IMR-90 (cell line): ENCODE data around the gene C19orf25. TPM values are rescaled to one million over a fixed set of nuclear protein-coding genes. Genes with fewer than 3 reads are reported as not detected.

Experiments
- ATAC-seq: fragments of 200-7000 bp; cut with Tn5 transposase; 2 replicates; pipeline ENCODE4 v1.9.1; 2020; ENCODE audit warnings: low read depth, mild to moderate bottlenecking, moderate library complexity
- BruUV-seq: library from RNA; stranded (reverse); fragments of 400-500 nt; replicated peaks from 2 replicates; lab custom pipeline; 2021; lab: Mats Ljungman, UMichigan
- CTCF ChIA-PET: fragments of 300-600 bp; formaldehyde crosslinking; extraction: SDS; loops from one replicate; lab custom pipeline; 2021; ENCODE audit warnings: antibody characterized with exemption; lab: Yijun Ruan, JAX
- POLR2A ChIA-PET: fragments of 300-600 bp; sonication (Branson Sonifier 250); formaldehyde crosslinking; loops from one replicate; lab custom pipeline; 2022; ENCODE audit warnings: antibody characterized with exemption; ENCODE audit not compliant: unreplicated experiment; lab: Charles Lee
- DNase-seq: peaks from one replicate; pipeline ENCODE4 v3.0.0; 2013
- H2AFZ ChIP-seq: replicated peaks from 2 replicates; pipeline ENCODE3; 2013; ENCODE audit warnings: low read length, mild to moderate bottlenecking; ENCODE audit not compliant: poor library complexity
- H2AK5ac ChIP-seq: 2 replicates; pipeline ENCODE4 v1.6.1; 2013; ENCODE audit warnings: low read depth, low read length, inconsistent platforms
- H2AK9ac ChIP-seq: replicated peaks from 2 replicates; pipeline ENCODE3; 2013; ENCODE audit warnings: mild to moderate bottlenecking, low read depth, low read length, moderate library complexity; ENCODE audit not compliant: poor library complexity
- H2BK120ac ChIP-seq: 2 replicates; pipeline ENCODE4 v1.6.1; 2013; ENCODE audit warnings: low read depth, low read length, inconsistent platforms
- H2BK15ac ChIP-seq: 3 replicates; pipeline ENCODE4 v1.6.1; 2013; ENCODE audit warnings: low read depth, low read length, inconsistent platforms
- H2BK20ac ChIP-seq: 2 replicates; pipeline ENCODE4 v1.6.1; 2013; ENCODE audit warnings: low read depth, mild to moderate bottlenecking, inconsistent platforms, low read length, moderate library complexity
- H2BK5ac ChIP-seq: 2 replicates; pipeline ENCODE4 v1.6.1; 2013; ENCODE audit warnings: mild to moderate bottlenecking, low read depth, low read length, inconsistent platforms; ENCODE audit not compliant: poor library complexity, severe bottlenecking
- H3K14ac ChIP-seq: replicated peaks from 2 replicates; pipeline ENCODE4 v1.6.1; 2013; ENCODE audit warnings: low read depth, low read length, inconsistent platforms
- H3K18ac ChIP-seq: 2 replicates; pipeline ENCODE4 v1.6.1; 2013; ENCODE audit warnings: low read depth, low read length, control low read depth
- H3K23ac ChIP-seq: 2 replicates; pipeline ENCODE4 v1.6.1; 2013; ENCODE audit warnings: low read depth, low read length, inconsistent platforms
- H3K27ac ChIP-seq: 2 replicates; pipeline ENCODE4 v1.5.1; 2013; ENCODE audit warnings: mild to moderate bottlenecking, control low read depth, low read length; ENCODE audit not compliant: insufficient read depth
- H3K27me3 ChIP-seq: 2 replicates; pipeline ENCODE4 v1.6.1; 2013; ENCODE audit warnings: low read length; ENCODE audit not compliant: control insufficient read depth, insufficient read depth
- H3K36me3 ChIP-seq: 2 replicates; pipeline ENCODE4 v1.6.1; 2013; ENCODE audit warnings: low read length, mixed read lengths; ENCODE audit not compliant: control insufficient read depth, insufficient read depth
- H3K4ac ChIP-seq: 2 replicates; pipeline ENCODE4 v1.6.1; 2013; ENCODE audit warnings: low read depth, low read length, inconsistent platforms
- H3K4me1 ChIP-seq: 2 replicates; pipeline ENCODE4 v1.6.1; 2013; ENCODE audit warnings: low read length, mixed read lengths; ENCODE audit not compliant: control insufficient read depth, insufficient read depth
- H3K4me2 ChIP-seq: 2 replicates; pipeline ENCODE4 v1.6.1; 2013; ENCODE audit warnings: low read depth, mild to moderate bottlenecking, control low read depth, low read length, moderate library complexity
- H3K4me3 ChIP-seq: 2 replicates; pipeline ENCODE4 v1.5.1; 2013; ENCODE audit warnings: low read depth, mild to moderate bottlenecking, control low read depth, low read length, moderate library complexity; ENCODE audit not compliant: insufficient read depth
- H3K56ac ChIP-seq: 2 replicates; pipeline ENCODE4 v1.6.1; 2013; ENCODE audit warnings: low read length, inconsistent platforms; ENCODE audit not compliant: insufficient read depth; ENCODE audit errors: extremely low read depth
- H3K79me1 ChIP-seq, 2 experiments: 2 replicates each; pipeline ENCODE4 v1.6.1; 2013; ENCODE audit warnings: low read length in 2 of 2, inconsistent platforms in 1 of 2, low read depth in 1 of 2
- H3K9ac ChIP-seq: 2 replicates; pipeline ENCODE4 v1.6.1; 2013; ENCODE audit warnings: low read depth, low read length, control low read depth
- H3K9me1 ChIP-seq: 2 replicates; pipeline ENCODE4 v1.6.1; 2013; ENCODE audit warnings: low read length, inconsistent platforms; ENCODE audit not compliant: insufficient read depth
- H3K9me3 ChIP-seq: 2 replicates; pipeline ENCODE4 v1.6.1; 2013; ENCODE audit warnings: low read length; ENCODE audit not compliant: control insufficient read depth, insufficient read depth
- H4K20me1 ChIP-seq: 2 replicates; pipeline ENCODE4 v1.6.1; 2013; ENCODE audit warnings: low read length, inconsistent platforms; ENCODE audit not compliant: insufficient read depth
- H4K5ac ChIP-seq: 2 replicates; pipeline ENCODE4 v1.6.1; 2013; ENCODE audit warnings: mild to moderate bottlenecking, low read depth, low read length, control low read depth
- H4K8ac ChIP-seq, 2 experiments: 2 replicates each; pipeline ENCODE4 v1.6.1; 2013; ENCODE audit warnings: low read depth in 2 of 2, low read length in 2 of 2, control low read depth in 1 of 2, inconsistent platforms in 1 of 2
- H4K91ac ChIP-seq: 2 replicates; pipeline ENCODE4 v1.6.1; 2013; ENCODE audit warnings: low read depth, low read length, inconsistent platforms; ENCODE audit not compliant: insufficient read depth
- BHLHE40 ChIP-seq: fragments of 150-350 bp; IDR thresholded peaks from 2 replicates; pipeline ENCODE4 v1.6.1; 2016; ENCODE audit warnings: mild to moderate bottlenecking, low read depth, low read length
- CHD1 ChIP-seq: IDR thresholded peaks from 2 replicates; pipeline ENCODE4 v1.6.1; 2012; ENCODE audit warnings: low read depth, low read length, improper control_type of control experiment
- MAFK ChIP-seq: IDR thresholded peaks from 2 replicates; pipeline ENCODE4 v1.6.1; 2012; ENCODE audit warnings: low read depth, low read length, improper control_type of control experiment
- MXI1 ChIP-seq: IDR thresholded peaks from 2 replicates; pipeline ENCODE4 v1.6.1; 2012; ENCODE audit warnings: low read depth, mild to moderate bottlenecking, low read length, moderate library complexity, borderline replicate concordance
- RAD21 ChIP-seq: IDR thresholded peaks from 2 replicates; pipeline ENCODE4 v1.6.1; 2012; ENCODE audit warnings: low read length, improper control_type of control experiment
- RFX5 ChIP-seq: IDR thresholded peaks from 2 replicates; pipeline ENCODE4 v1.8.0; 2012; ENCODE audit warnings: low read depth, mild to moderate bottlenecking, low read length, moderate library complexity
- WGBS, 2 experiments: methylation state at CpG; one replicate each; pipeline versions ENCODE4 v1.1.5 to v1.1.7; 2013; ENCODE audit warnings: missing lambda C conversion rate in 2 of 2; ENCODE audit not compliant: insufficient read length in 1 of 2; ENCODE audit errors: extremely low coverage in 2 of 2; 5-methylcytosine and 5-hydroxymethylcytosine counted together
- dilution Hi-C: fragments of 300-500 bp; cut with HindIII; formaldehyde crosslinking; loops from one replicate; pipeline ENCODE4 v1.14.3; 2018; ENCODE audit warnings: low sequenced_read_pairs; ENCODE audit not compliant: unreplicated experiment
- in situ Hi-C: fragments of 300-500 bp; cut with MboI; formaldehyde crosslinking; loops from 3 replicates; pipeline ENCODE4 v1.14.3; 2019; ENCODE audit warnings: low sequenced_read_pairs, inconsistent platforms, mixed read lengths
- intact Hi-C: fragments of 100-400 bp; cut with micrococcal nuclease; formaldehyde crosslinking; loops from 2 replicates; pipeline ENCODE4 v1.10.0; 2022
- polyA plus RNA-seq, 3 experiments: library from polyadenylated mRNA; depleted of rRNA; stranded (reverse); fragments of >200 nt; gene quantifications; 2 replicates each; pipeline ENCODE4 v1.2.3, GENCODE V29; 2012; ENCODE audit warnings: low replicate concordance in 1 of 3
- total RNA-seq: library from RNA; depleted of rRNA; stranded (reverse); fragments of >200 nt; gene quantifications from 2 replicates; pipeline ENCODE4 v1.2.3, GENCODE V29; 2012
- TF ChIP-seq, protein P1 (sequence below): fragments of 150-350 bp; IDR thresholded peaks from 2 replicates; pipeline ENCODE4 v1.6.1; 2016; ENCODE audit warnings: low read depth, mild to moderate bottlenecking, low read length, moderate library complexity, borderline replicate concordance
- TF ChIP-seq, protein P2 (sequence below): fragments of 150-350 bp; IDR thresholded peaks from 2 replicates; pipeline ENCODE4 v1.6.1; 2017; ENCODE audit warnings: mild to moderate bottlenecking, antibody characterized with exemption, low read length, low read depth

C19orf25 gene
- total and polyA plus RNA-seq, 2 of the 4 experiments (the other 2 are of a cell fraction): 10.4 to 34.9 TPM

DNA sequence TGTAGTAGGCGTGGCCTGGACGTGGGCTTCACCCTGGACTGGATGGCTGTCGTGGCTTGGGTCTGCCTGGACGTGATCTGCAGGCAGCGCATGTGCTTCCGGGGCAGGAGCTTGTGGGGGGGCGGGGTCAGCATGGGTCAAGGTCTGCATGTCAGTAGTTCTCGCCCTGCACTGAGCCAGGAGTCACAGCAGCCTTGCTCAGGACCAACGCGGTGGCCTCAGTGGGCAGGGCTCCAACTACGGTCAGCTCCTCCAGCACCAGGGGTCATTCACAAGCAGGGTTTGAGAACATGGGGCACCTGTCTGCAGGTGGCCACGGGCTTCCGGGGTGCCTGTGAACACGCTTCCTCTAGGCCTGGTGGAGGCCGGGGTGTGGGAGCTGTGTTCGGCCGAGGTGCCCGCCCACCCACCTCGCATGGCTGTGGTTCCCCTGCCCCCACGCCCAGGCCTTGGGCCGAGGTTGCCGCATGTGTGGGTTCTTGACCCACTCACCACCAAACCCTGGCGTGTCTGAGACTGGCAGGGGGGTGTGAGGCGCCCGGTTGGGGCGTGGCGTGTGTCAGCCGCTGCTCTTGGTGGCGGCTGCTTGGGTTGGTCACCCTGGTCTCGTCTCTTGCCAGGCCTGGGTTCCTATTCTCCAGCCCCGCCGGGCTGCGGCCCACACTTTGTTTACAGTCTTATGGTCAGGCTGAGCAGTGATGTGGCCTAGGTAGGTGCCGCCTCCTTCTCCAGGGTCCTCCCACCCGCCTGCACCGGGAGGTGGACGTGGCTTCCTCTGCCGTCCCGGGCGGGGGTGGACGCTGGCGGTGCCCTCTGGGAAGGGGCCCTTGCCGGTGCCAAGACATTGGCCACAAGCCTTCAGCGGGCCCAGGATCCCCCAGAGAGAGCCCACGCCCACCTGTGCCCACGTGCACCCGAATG lies 45.6 kb downstream of the C19orf25 start (continued):
- no peak for TF ChIP-seq BHLHE40

DNA sequence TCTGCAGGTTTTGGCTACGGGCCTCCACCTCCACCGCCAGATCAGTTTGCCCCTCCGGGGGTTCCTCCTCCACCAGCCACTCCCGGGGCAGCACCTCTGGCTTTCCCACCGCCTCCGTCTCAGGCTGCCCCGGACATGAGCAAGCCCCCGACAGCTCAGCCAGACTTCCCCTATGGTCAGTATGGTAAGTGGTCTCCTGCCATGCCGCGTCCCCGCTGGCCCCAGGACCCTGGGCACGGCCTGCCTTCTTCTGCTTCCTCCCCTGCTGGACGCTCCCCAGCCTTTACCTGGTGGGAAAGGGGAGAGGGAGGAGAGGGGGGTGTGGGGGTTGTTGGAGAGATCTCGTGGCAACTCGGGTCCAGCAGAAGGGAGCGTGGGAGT lies 46.5 kb downstream of the C19orf25 start:
- H2AFZ ChIP-seq: no peak overlapping the region
- H2BK15ac ChIP-seq: no peak overlapping the region
- no peaks in the 10 kb centered on the region for H3K4me1 ChIP-seq
- no TSS peak for BruUV-seq
- H4K5ac ChIP-seq: no peak overlapping the region
- H2BK20ac ChIP-seq: no peak overlapping the region
- ChIA-PET CTCF (no interaction called here), POLR2A (no interaction called here)
- in situ Hi-C loops (no loop called here), dilution Hi-C loops (no loop called here), intact Hi-C loops (no loop called here)
- no peak overlapping the region for H4K91ac ChIP-seq
- no peak for ATAC-seq
- no peak overlapping the region for H3K9ac ChIP-seq
- no peak overlapping the region for H3K18ac ChIP-seq
- no peak overlapping the region for H2BK5ac ChIP-seq
- H3K9me3 ChIP-seq: no peaks in the 10 kb centered on the region
- 97% methylated on average over 7 of the region's 16 CpGs; no CpG with 5 or more reads in 1 of the 2 experiments for WGBS, 2 experiments
- no peak overlapping the region for H2AK5ac ChIP-seq
- no peaks in the 10 kb centered on the region; the same call in 1 of the 2 replicates for H3K9me1 ChIP-seq
- H2BK120ac ChIP-seq: no peak overlapping the region
- no peak overlapping the region for H2AK9ac ChIP-seq
- DNase-seq: no peak
- no peak overlapping the region for H3K4ac ChIP-seq
- peaks cover 19 to 48% of the 10 kb centered on the region in 2 experiments for H3K79me1 ChIP-seq
- H3K36me3 ChIP-seq: peaks cover 60% of the 10 kb centered on the region
- H3K14ac ChIP-seq: no peak overlapping the region
- TF ChIP-seq, protein P1, sequence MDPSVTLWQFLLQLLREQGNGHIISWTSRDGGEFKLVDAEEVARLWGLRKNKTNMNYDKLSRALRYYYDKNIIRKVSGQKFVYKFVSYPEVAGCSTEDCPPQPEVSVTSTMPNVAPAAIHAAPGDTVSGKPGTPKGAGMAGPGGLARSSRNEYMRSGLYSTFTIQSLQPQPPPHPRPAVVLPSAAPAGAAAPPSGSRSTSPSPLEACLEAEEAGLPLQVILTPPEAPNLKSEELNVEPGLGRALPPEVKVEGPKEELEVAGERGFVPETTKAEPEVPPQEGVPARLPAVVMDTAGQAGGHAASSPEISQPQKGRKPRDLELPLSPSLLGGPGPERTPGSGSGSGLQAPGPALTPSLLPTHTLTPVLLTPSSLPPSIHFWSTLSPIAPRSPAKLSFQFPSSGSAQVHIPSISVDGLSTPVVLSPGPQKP: no peak
- TF ChIP-seq RAD21 (no peak), MAFK (no peak), MXI1 (no peak), RFX5 (no peak), BHLHE40 (no peak), CHD1 (no peak)
- TF ChIP-seq, protein P2, sequence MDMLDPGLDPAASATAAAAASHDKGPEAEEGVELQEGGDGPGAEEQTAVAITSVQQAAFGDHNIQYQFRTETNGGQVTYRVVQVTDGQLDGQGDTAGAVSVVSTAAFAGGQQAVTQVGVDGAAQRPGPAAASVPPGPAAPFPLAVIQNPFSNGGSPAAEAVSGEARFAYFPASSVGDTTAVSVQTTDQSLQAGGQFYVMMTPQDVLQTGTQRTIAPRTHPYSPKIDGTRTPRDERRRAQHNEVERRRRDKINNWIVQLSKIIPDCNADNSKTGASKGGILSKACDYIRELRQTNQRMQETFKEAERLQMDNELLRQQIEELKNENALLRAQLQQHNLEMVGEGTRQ: no peak
- H4K8ac ChIP-seq: no peak overlapping the region
- H3K23ac ChIP-seq: no peak overlapping the region
- H3K27me3 ChIP-seq: no peaks in the 10 kb centered on the region
- H3K56ac ChIP-seq: no peak overlapping the region
- H3K4me3 ChIP-seq: no peak overlapping the region
- no peak overlapping the region for H3K4me2 ChIP-seq
- H3K27ac ChIP-seq: no peak overlapping the region
- peaks cover 14% of the 10 kb centered on the region for H4K20me1 ChIP-seq
